Endodermal cell (in vitro differentiated cells): ENCODE measurements around the gene CNNM1. TPM values are rescaled to one million over a fixed set of nuclear protein-coding genes. Genes with fewer than 3 reads are reported as not detected.

ENCODE experiments used
- DNase-seq: peaks from one replicate; pipeline ENCODE4 v3.0.0-alpha.2; 2017
- H3K27ac ChIP-seq: 2 replicates; pipeline ENCODE4 v1.5.1; 2013; ENCODE audit warnings: mild to moderate bottlenecking, low read depth, low read length, moderate library complexity
- H3K27me3 ChIP-seq: 2 replicates; pipeline ENCODE4 v1.6.1; 2013; ENCODE audit warnings: mild to moderate bottlenecking, low read length, moderate library complexity; ENCODE audit not compliant: insufficient read depth, control insufficient read depth, poor library complexity, severe bottlenecking
- H3K36me3 ChIP-seq: 2 replicates; pipeline ENCODE4 v1.7.0; 2013; ENCODE audit warnings: mild to moderate bottlenecking, low read length, moderate library complexity; ENCODE audit not compliant: control insufficient read depth, insufficient read depth
- H3K4me1 ChIP-seq: one replicate; pipeline ENCODE4 v1.7.0; 2013; ENCODE audit warnings: low read length; ENCODE audit not compliant: control insufficient read depth, insufficient read depth
- H3K4me3 ChIP-seq: 2 replicates; pipeline ENCODE4 v1.5.1; 2013; ENCODE audit warnings: mild to moderate bottlenecking, low read length, moderate library complexity
- H3K9ac ChIP-seq: 2 replicates; pipeline ENCODE4 v1.6.1; 2013; ENCODE audit warnings: mild to moderate bottlenecking, low read length, moderate library complexity; ENCODE audit not compliant: poor library complexity, severe bottlenecking; ENCODE audit errors: extremely low read depth
- H3K9me3 ChIP-seq: 2 replicates; pipeline ENCODE4 v1.6.1; 2013; ENCODE audit warnings: mild to moderate bottlenecking, low read length, moderate library complexity; ENCODE audit not compliant: control insufficient read depth
- H3K27ac Mint-ChIP-seq: 2 replicates; pipeline ENCODE4 v1.8.0; 2020; ENCODE audit warnings: mixed read lengths
- H3K27me3 Mint-ChIP-seq: 2 replicates; pipeline ENCODE4 v1.8.0; 2021; ENCODE audit warnings: mild to moderate bottlenecking, mixed read lengths; ENCODE audit not compliant: insufficient read depth
- H3K36me3 Mint-ChIP-seq: 2 replicates; pipeline ENCODE4 v1.8.0; 2020; ENCODE audit warnings: low read depth, mixed read lengths
- H3K4me1 Mint-ChIP-seq: 2 replicates; pipeline ENCODE4 v1.8.0; 2020; ENCODE audit warnings: mixed read lengths
- H3K4me3 Mint-ChIP-seq: 2 replicates; pipeline ENCODE4 v1.8.0; 2020; ENCODE audit warnings: mild to moderate bottlenecking, moderate library complexity, mixed read lengths
- H3K9me3 Mint-ChIP-seq: 2 replicates; pipeline ENCODE4 v1.8.0; 2020; ENCODE audit warnings: mild to moderate bottlenecking, mixed read lengths
- WGBS, 2 experiments: methylation state at CpG; one replicate each; pipeline versions ENCODE4 v1.1.5 to v1.1.7; 2013; ENCODE audit warnings: missing lambda C conversion rate in 2 of 2, mixed read lengths in 1 of 2; ENCODE audit not compliant: insufficient coverage in 1 of 2, insufficient read length in 1 of 2; 5-methylcytosine and 5-hydroxymethylcytosine counted together
- total RNA-seq, 2 donors: library from RNA; stranded (reverse); fragmentation: NEBNext Ultra II Directional in 1 of 2; extraction: Animal tissue kit (Norgen Biotek cat#: 25700) in 1 of 2; gene quantifications; 2 replicates in 1 of 2; 3 replicates in 1 of 2; pipeline ENCODE4 v1.2.1, GENCODE V29; 2021
- TF ChIP-seq, protein P1 (sequence below): fragments of 200-600 bp; sonication (generic); conservative IDR thresholded peaks from 2 replicates; pipeline ENCODE4 v1.5.0; 2021; ENCODE audit warnings: antibody characterized with exemption, mild to moderate bottlenecking

The CNNM1 gene
- total RNA-seq, 2 donors from 2014 or later: 2.8 to 3.8 TPM

GRCh38 chr10:99369126-99369525, 40.0 kb downstream of the CNNM1 start:
- no peak for DNase-seq

DNA sequence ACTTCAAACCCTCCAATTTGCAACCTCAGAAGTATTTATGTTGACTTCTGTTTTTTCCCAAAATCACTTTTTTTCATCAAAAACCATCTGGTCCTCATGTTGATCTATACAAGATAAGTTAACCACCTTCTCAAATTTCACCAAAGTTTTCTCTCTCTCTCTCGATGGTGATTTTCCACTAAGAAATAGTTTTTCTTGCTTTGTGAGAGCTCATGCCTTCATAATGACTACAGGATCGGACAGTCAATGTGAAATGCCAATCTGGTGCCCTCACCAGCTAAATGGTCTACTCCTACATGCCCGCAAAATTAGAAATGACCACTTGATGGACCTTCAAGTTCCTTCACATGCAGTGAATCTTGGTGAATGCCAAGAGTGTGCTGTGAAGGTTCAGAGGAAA, 40.4 kb downstream of the CNNM1 start:
- Mint-ChIP-seq H3K36me3 (peaks cover 7% of the 10 kb centered on the region), H3K27ac (no peak overlapping the region), H3K4me3 (no peak overlapping the region), H3K4me1 (peaks cover 36% of the 10 kb centered on the region), H3K9me3 (no peaks in the 10 kb centered on the region), H3K27me3 (peaks cover 51% of the 10 kb centered on the region)
- TF ChIP-seq, protein P1, sequence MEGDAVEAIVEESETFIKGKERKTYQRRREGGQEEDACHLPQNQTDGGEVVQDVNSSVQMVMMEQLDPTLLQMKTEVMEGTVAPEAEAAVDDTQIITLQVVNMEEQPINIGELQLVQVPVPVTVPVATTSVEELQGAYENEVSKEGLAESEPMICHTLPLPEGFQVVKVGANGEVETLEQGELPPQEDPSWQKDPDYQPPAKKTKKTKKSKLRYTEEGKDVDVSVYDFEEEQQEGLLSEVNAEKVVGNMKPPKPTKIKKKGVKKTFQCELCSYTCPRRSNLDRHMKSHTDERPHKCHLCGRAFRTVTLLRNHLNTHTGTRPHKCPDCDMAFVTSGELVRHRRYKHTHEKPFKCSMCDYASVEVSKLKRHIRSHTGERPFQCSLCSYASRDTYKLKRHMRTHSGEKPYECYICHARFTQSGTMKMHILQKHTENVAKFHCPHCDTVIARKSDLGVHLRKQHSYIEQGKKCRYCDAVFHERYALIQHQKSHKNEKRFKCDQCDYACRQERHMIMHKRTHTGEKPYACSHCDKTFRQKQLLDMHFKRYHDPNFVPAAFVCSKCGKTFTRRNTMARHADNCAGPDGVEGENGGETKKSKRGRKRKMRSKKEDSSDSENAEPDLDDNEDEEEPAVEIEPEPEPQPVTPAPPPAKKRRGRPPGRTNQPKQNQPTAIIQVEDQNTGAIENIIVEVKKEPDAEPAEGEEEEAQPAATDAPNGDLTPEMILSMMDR: no peak
- no peak overlapping the region for H3K9ac ChIP-seq
- peaks cover 13% of the 10 kb centered on the region for H3K4me1 ChIP-seq
- H3K36me3 ChIP-seq: peaks cover 20% of the 10 kb centered on the region
- peaks cover 5% of the 10 kb centered on the region for H3K27me3 ChIP-seq
- 92 to 96% methylated on average over 3 of the region's 3 CpGs for WGBS, 2 experiments
- no peaks in the 10 kb centered on the region for H3K9me3 ChIP-seq
- H3K27ac ChIP-seq: no peak overlapping the region
- no peak for DNase-seq
- no peak overlapping the region for H3K4me3 ChIP-seq

More at GRCh38 chr10:99369126-99369525, 40.0 kb downstream of the CNNM1 start:
- Mint-ChIP-seq H3K4me1 (peaks cover 36% of the 10 kb centered on the region), H3K9me3 (no peaks in the 10 kb centered on the region), H3K27me3 (peaks cover 51% of the 10 kb centered on the region), H3K27ac (no peak overlapping the region), H3K36me3 (peaks cover 7% of the 10 kb centered on the region), H3K4me3 (no peak overlapping the region)
- WGBS, 2 experiments: 91 to 96% methylated on average over 5 of the region's 5 CpGs
- peaks cover 25% of the 10 kb centered on the region for H3K36me3 ChIP-seq
- no peak overlapping the region for H3K4me3 ChIP-seq
- H3K27ac ChIP-seq: no peak overlapping the region
- no peak overlapping the region for H3K9ac ChIP-seq
- no peaks in the 10 kb centered on the region for H3K9me3 ChIP-seq
- peaks cover 5% of the 10 kb centered on the region for H3K27me3 ChIP-seq
- peaks cover 13% of the 10 kb centered on the region for H3K4me1 ChIP-seq
- TF ChIP-seq, protein P1: no peak

DNA sequence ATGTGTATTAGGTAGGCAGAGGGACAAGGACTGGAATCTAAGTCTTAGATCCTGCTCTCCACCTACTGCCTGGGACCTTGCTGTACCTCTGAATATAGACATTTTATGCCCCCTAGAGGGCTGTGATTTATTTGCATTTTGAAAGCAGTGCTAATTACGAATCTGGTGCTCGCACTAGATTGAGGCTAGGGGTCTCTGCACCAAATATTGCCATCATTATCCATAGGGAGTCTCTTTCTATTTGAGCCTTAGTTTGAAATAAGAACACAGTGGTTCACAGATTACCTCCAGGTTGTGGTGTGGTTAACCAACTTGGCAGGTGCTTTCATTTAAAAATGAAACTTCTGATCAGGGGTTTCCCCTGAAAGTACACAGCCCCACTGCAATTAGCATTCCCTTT, 41.8 kb downstream of the CNNM1 start:
- Histone ChIP-seq H3K9me3 (no peaks in the 10 kb centered on the region), H3K9ac (no peak overlapping the region), H3K27me3 (peaks cover 5% of the 10 kb centered on the region), H3K36me3 (peaks cover 14% of the 10 kb centered on the region), H3K27ac (no peak overlapping the region), H3K4me1 (peaks cover 13% of the 10 kb centered on the region), H3K4me3 (peak overlapping the region; percentile 30)
- DNase-seq: no peak
- 73 to 80% methylated on average over 1 to 2 of the region's 2 CpGs for WGBS, 2 experiments
- Mint-ChIP-seq H3K36me3 (peaks cover 2% of the 10 kb centered on the region), H3K27ac (no peak overlapping the region), H3K4me3 (no peak overlapping the region), H3K4me1 (peaks cover 36% of the 10 kb centered on the region), H3K9me3 (no peaks in the 10 kb centered on the region), H3K27me3 (peaks cover 43% of the 10 kb centered on the region)
- TF ChIP-seq, protein P1: peak; percentile 74
